ENCODE results near the gene TARBP1. TPM values are rescaled to one million over a fixed set of nuclear protein-coding genes. Genes with fewer than 3 reads are reported as not detected.
A peak's percentile ranks its signal among the peaks of the same experiment; 100 is the strongest.

Gene TARBP1
- total and polyA plus RNA-seq, 2 of the 13 experiments (the other 11 are each of a cell fraction or from before 2014, with no cell fraction given): 37.7 to 67.0 TPM

- peak; percentile 83 for TF ChIP-seq PATZ1 (CRISPR knock-in tag; IDR thresholded peaks at IDR 0.05)
- 0 out of 2 replicates have a peak, but pooled peaks have one; percentile 10 for TF ChIP-seq SRY (CRISPR knock-in tag; IDR thresholded peaks at IDR 0.05)
- no peak for TF ChIP-seq ZNF616 (CRISPR knock-in tag; IDR thresholded peaks at IDR 0.05; ENCODE audit: low read depth)
- TF ChIP-seq ATAD3A (CRISPR knock-in tag; IDR thresholded peaks at IDR 0.05): no peak
- TF ChIP-seq TBX3 (IDR thresholded peaks at IDR 0.05; ENCODE audit: borderline replicate concordance): no peak
- no peak for TF ChIP-seq ZNF776 (CRISPR knock-in tag; IDR thresholded peaks at IDR 0.05)
- TF ChIP-seq KDM2A (CRISPR knock-in tag; IDR thresholded peaks at IDR 0.05; ENCODE audit: borderline replicate concordance, low read depth): peak; percentile 59; the same call in 1 of the 2 replicates
- TF ChIP-seq ZNF318 (CRISPR knock-in tag; IDR thresholded peaks at IDR 0.05): no peak
- no peak for TF ChIP-seq RARA (CRISPR knock-in tag; IDR thresholded peaks at IDR 0.05)
- TF ChIP-seq MLLT10 (CRISPR knock-in tag; IDR thresholded peaks at IDR 0.05): no peak
- TF ChIP-seq MBD4 (IDR thresholded peaks at IDR 0.05; ENCODE audit: borderline replicate concordance, low read length): no peak
- TF ChIP-seq ZNF556 (CRISPR knock-in tag; IDR thresholded peaks at IDR 0.05; ENCODE audit: borderline replicate concordance): no peak
- TF ChIP-seq ZNF768 (CRISPR knock-in tag; IDR thresholded peaks at IDR 0.05): no peak
- no peak for TF ChIP-seq CBX2 (IDR thresholded peaks at IDR 0.05; ENCODE audit: low read depth, low read length)
- no peak for TF ChIP-seq CBX2 (CRISPR knock-in tag; IDR thresholded peaks at IDR 0.05; ENCODE audit: low read depth)
- no peak for TF ChIP-seq ARID4A (CRISPR knock-in tag; IDR thresholded peaks at IDR 0.05; ENCODE audit: borderline replicate concordance)
- TF ChIP-seq ZFP37 (CRISPR knock-in tag; IDR thresholded peaks at IDR 0.05; ENCODE audit: borderline replicate concordance): no peak
- TF ChIP-seq DR1 (CRISPR knock-in tag; IDR thresholded peaks at IDR 0.05): no peak
Measured at GRCh38 chr1:234478152-234478480, 863 bp downstream of the TARBP1 start (continued).
